C4-2B (cell line): ENCODE results near the gene CDC37L1.

Source experiments
- H3K27ac ChIP-seq: fragments of 450-650 bp; 2 replicates; pipeline ENCODE4 v1.5.1; 2017
- ZFX ChIP-seq: fragments of 450-650 bp; IDR thresholded peaks from 2 replicates; pipeline ENCODE4 v1.6.1; 2017
- TF ChIP-seq, protein P1 (sequence below): fragments of 450-650 bp; conservative IDR thresholded peaks from 2 replicates; pipeline ENCODE4 v1.5.1; 2017; ENCODE audit warnings: mild to moderate bottlenecking

CDC37L1 gene

DNA sequence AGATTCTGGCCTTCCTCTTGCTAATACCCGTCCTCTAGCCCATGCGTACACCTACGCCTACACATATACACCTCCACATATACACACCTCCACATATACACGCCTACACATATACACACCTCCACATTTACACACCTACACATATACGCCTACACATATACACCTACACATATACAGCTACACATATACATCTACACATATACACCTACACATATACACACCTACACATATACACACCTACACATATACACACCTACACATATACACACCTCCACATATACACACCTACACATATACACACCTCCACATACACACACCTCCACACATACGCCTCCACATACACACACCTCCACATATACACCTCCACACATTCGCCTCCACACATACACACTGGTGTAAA is 34.5 kb downstream of the CDC37L1 start:
- no peak for TF ChIP-seq ZFX
- TF ChIP-seq, protein P1, sequence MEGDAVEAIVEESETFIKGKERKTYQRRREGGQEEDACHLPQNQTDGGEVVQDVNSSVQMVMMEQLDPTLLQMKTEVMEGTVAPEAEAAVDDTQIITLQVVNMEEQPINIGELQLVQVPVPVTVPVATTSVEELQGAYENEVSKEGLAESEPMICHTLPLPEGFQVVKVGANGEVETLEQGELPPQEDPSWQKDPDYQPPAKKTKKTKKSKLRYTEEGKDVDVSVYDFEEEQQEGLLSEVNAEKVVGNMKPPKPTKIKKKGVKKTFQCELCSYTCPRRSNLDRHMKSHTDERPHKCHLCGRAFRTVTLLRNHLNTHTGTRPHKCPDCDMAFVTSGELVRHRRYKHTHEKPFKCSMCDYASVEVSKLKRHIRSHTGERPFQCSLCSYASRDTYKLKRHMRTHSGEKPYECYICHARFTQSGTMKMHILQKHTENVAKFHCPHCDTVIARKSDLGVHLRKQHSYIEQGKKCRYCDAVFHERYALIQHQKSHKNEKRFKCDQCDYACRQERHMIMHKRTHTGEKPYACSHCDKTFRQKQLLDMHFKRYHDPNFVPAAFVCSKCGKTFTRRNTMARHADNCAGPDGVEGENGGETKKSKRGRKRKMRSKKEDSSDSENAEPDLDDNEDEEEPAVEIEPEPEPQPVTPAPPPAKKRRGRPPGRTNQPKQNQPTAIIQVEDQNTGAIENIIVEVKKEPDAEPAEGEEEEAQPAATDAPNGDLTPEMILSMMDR = no peak

DNA sequence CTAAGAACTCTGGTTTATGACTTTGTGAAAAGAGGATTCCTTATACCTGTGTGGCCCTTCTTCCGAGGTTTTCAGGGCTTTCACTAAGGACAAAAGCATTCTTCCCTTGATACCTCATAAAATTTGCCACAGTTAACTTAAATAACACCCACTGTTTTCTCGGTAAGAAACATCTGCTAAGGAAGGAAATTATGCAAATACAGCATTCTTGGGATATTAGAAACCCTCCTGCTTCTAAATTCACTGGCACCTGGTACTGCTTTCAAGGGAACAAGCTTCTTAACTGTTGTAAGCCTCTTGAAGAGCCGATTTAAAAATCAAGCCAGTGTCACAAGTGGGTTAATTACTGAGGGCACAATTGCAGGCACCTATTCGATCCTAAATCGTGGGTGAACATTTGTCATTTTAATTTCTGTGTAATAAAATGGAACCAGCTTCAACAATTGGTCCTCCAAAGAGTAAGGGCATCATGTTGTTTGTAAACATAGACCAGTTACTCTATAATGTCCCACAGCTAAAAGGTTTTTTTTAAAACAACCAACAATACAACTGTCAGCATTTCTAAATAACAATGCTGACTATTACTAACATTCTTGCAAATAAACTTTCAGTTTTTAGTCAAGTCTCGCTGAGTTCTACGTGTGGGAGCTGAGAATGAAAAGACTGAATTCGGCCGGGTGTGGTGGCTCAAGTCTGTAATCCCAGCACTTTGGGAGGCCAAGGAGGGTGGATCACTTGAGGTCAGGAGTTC is 35.1 kb downstream of the CDC37L1 start:
- TF ChIP-seq, protein P1 = no peak
- H3K27ac ChIP-seq = no peak overlapping the region

More for the DNA sequence above, 34.5 kb downstream of the CDC37L1 start:
- H3K27ac ChIP-seq = no peak overlapping the region

DNA sequence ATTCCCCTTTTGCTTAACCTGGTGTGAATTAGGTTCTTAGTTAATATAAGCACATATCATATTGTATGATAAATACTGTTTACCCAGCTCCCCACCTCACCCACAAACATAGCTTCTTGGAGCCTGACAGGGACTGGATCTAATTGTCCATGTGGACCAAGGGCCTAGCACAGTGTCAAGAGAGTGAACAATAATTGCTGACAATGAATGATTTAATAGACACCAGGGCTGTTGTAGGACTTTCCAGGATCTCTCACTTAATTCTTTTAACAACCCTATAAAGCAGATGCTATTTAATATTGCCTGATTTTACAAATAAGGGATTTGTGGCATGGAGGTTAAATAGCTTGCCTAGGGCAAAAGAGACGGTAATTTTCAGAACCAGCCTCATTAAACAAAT is 36.8 kb downstream of the CDC37L1 start:
- no peak overlapping the region for H3K27ac ChIP-seq
- TF ChIP-seq, protein P1 = no peak
- TF ChIP-seq ZFX = no peak

DNA sequence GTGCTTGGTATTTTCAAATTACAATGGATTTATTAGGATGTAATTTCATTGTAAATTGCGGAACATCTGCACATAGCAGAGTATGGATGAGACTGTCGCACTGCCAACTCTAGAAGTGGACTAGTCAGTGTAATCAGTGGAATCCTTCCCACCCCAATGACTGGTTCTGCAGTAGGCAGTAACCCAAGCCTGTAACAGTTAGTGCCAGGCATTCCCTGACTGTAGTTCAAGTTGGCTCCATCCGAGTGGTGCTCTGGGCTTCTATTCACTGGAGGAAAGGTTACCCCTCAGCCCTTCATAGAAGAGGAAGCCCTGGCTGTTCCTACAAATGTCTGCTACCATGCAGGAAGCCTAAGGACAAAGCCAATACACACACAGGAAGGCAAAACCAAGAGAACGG is 38.4 kb downstream of the CDC37L1 start:
- H3K27ac ChIP-seq = no peak overlapping the region
- TF ChIP-seq ZFX = no peak
- TF ChIP-seq, protein P1 = no peak

DNA sequence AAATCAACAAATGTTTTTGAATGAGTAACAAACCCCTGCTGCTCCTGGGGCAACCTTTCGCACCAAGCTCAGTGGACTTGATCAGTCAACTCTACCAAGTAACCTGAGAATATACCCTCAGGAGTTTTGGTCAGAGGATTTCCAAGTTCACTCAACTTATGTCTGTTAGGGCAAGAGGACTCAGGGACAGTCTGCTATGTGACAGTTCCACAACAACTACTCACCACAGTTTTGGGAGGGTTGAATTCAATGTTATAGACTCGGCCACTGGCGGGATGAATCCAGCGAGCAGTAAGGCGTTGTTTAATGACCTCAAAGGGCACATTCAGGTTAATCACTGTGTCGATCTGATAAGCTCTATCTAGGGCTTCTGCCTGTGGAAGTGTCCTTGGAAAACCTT is 39.5 kb downstream of the CDC37L1 start:
- no peak overlapping the region for H3K27ac ChIP-seq
- TF ChIP-seq, protein P1 = no peak
- no peak for TF ChIP-seq ZFX

DNA sequence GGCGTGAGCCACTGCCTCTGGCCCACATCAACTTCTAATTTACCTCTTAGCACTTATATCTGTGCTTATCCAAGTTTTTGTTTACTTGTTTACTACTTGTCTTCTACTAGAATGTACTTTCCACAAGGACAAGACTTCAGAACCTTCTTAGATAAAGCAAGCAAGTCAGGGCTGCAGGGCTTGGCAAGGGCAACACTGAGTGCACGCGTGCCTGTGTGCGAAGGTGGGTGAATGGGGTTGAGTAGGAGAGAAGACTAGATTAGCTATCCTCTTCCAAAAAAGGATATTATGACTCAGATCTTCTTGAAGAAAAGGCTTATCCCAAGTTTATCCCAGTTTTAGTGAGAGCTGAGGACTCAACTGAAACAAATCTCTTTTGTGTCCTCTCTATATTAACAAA is 42.4 kb downstream of the CDC37L1 start:
- TF ChIP-seq, protein P1 = no peak
- TF ChIP-seq ZFX = no peak
- H3K27ac ChIP-seq = no peak overlapping the region

DNA sequence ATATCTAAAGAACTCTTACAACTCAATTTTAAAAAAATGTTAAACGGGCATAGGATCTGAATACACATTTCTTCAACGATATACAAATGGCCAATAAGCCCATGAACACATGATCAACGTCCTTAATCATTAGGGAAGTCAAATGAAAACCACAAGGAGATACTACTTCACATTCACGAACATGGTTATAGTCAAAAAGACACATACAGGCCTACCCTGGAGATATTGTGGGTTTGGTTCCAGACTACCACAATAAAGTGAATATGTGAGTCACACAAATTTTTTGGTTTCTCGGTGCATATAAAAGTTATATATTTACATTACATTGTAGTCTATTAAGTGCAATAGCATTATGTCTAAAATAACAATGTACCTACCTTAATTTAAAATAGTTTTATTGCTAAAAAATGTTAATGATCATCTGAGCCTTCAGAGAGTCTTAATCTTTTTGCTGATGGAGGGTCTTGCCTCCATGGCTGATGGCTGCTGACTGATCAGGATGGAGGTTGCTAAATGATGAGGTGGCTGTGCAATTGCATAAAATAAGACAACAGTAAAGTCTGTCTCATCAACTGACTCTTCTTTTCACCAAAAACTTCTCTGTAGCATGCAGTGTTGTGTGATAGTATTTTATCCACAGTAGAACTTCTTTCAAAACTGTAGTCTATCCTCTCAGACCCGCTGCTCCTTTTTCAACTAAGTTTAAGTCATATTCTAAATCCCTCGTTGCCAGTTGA is 46.5 kb downstream of the CDC37L1 start:
- H3K27ac ChIP-seq = no peak overlapping the region
- no peak for TF ChIP-seq ZFX

GRCh38 chr9:4727593-4727992 is 48.2 kb downstream of the CDC37L1 start:
- H3K27ac ChIP-seq = no peak overlapping the region
- TF ChIP-seq, protein P1 = no peak
- TF ChIP-seq ZFX = no peak
